Neural cell (in vitro differentiated cells): ENCODE measurements around the gene MBNL2. TPM values are rescaled to one million over a fixed set of nuclear protein-coding genes. Genes with fewer than 3 reads are reported as not detected.

ENCODE experiments used
- H2AFZ ChIP-seq: fragments of 200-600, 300-800 bp; sonication (generic), shearing (Covaris generic); 2 replicates; pipeline ENCODE4 v1.6.0; 2014; ENCODE audit warnings: low read depth, mild to moderate bottlenecking, antibody characterized with exemption, low read length, moderate library complexity
- H3F3A ChIP-seq: fragments of 200-600 bp; shearing (Covaris generic); 2 replicates; pipeline ENCODE4 v1.6.1; 2016; ENCODE audit warnings: mild to moderate bottlenecking, moderate library complexity, mixed read lengths, antibody characterized with exemption, low read length; ENCODE audit not compliant: insufficient read depth, poor library complexity, severe bottlenecking
- H3K27ac ChIP-seq: fragments of 200-600, 300-800 bp; sonication (generic), shearing (Covaris generic); 2 replicates; pipeline ENCODE4 v1.5.1; 2014; ENCODE audit warnings: mild to moderate bottlenecking, low read length, moderate library complexity
- H3K27me3 ChIP-seq: fragments of 300-800, 200-600 bp; sonication (generic), shearing (Covaris generic); 2 replicates; pipeline ENCODE4 v1.6.0; 2014; ENCODE audit warnings: mild to moderate bottlenecking, low read depth, low read length, moderate library complexity; ENCODE audit not compliant: insufficient read depth
- H3K36me3 ChIP-seq: fragments of 300-800, 200-600 bp; sonication (generic), shearing (Covaris generic); 2 replicates; pipeline ENCODE4 v1.5.1; 2014; ENCODE audit warnings: mild to moderate bottlenecking, antibody characterized with exemption, low read length, moderate library complexity; ENCODE audit not compliant: insufficient read depth
- H3K4me2 ChIP-seq: fragments of 300-800, 200-600 bp; sonication (generic), shearing (Covaris generic); 2 replicates; pipeline ENCODE4 v1.6.0; 2014; ENCODE audit warnings: mild to moderate bottlenecking, low read length
- H3K4me3 ChIP-seq: fragments of 300-800, 200-600 bp; sonication (generic), shearing (Covaris generic); 2 replicates; pipeline ENCODE4 v1.5.1; 2014; ENCODE audit warnings: mild to moderate bottlenecking, low read length, moderate library complexity
- H3K79me2 ChIP-seq: fragments of 200-600 bp; shearing (Covaris generic); replicated peaks from 2 replicates; pipeline ENCODE4 v1.6.0; 2014; ENCODE audit warnings: mild to moderate bottlenecking, low read length, moderate library complexity; ENCODE audit not compliant: insufficient read depth
- H3K9ac ChIP-seq: fragments of 300-800, 200-600 bp; sonication (generic), shearing (Covaris generic); 2 replicates; pipeline ENCODE4 v1.6.1; 2016; ENCODE audit warnings: mild to moderate bottlenecking, low read length, mixed read lengths
- H3K9me2 ChIP-seq: fragments of 200-600 bp; shearing (Covaris generic); 2 replicates; pipeline ENCODE4 v1.6.1; 2016; ENCODE audit warnings: mild to moderate bottlenecking, low read length, mixed read lengths; ENCODE audit not compliant: insufficient read depth
- H3K9me3 ChIP-seq: fragments of 200-600, 300-800 bp; sonication (generic), shearing (Covaris generic); 2 replicates; pipeline ENCODE4 v1.6.1; 2016; ENCODE audit warnings: mild to moderate bottlenecking, mixed run types, low read length, moderate library complexity, mixed read lengths
- H4K20me1 ChIP-seq: fragments of 200-600 bp; shearing (Covaris generic); 2 replicates; pipeline ENCODE4 v1.6.1; 2016; ENCODE audit warnings: mild to moderate bottlenecking, mixed run types; ENCODE audit not compliant: insufficient read depth
- EP300 ChIP-seq: fragments of 450-650 bp; conservative IDR thresholded peaks from 2 replicates; pipeline ENCODE4 v1.6.1; 2014; ENCODE audit warnings: antibody characterized with exemption, mild to moderate bottlenecking, moderate library complexity; ENCODE audit not compliant: poor library complexity, severe bottlenecking
- EZH2 ChIP-seq: fragments of 200-600, 300-800 bp; shearing (Covaris generic), sonication (generic); IDR thresholded peaks from 2 replicates; pipeline ENCODE4 v1.6.1; 2014; ENCODE audit warnings: antibody characterized with exemption, low read length, borderline replicate concordance, mild to moderate bottlenecking; ENCODE audit not compliant: insufficient read depth, poor library complexity, severe bottlenecking
- MXI1 ChIP-seq: fragments of 450-650 bp; conservative IDR thresholded peaks from 2 replicates; pipeline ENCODE4 v1.6.1; 2014; ENCODE audit warnings: antibody characterized with exemption, mild to moderate bottlenecking; ENCODE audit not compliant: poor library complexity, severe bottlenecking
- POLR2AphosphoS5 ChIP-seq: IDR thresholded peaks from 2 replicates; pipeline ENCODE4 v1.6.1; 2012
- RAD21 ChIP-seq: fragments of 450-650 bp; conservative IDR thresholded peaks from 2 replicates; pipeline ENCODE4 v1.6.1; 2014; ENCODE audit warnings: antibody characterized with exemption, mild to moderate bottlenecking, moderate library complexity
- SMC3 ChIP-seq: fragments of 450-650 bp; conservative IDR thresholded peaks from 2 replicates; pipeline ENCODE4 v1.6.1; 2014; ENCODE audit warnings: antibody characterized with exemption, mild to moderate bottlenecking, moderate library complexity; ENCODE audit not compliant: poor library complexity
- TAF1 ChIP-seq: IDR thresholded peaks from 2 replicates; pipeline ENCODE4 v1.6.1; 2012; ENCODE audit warnings: low read depth
- polyA plus RNA-seq: library from polyadenylated mRNA; depleted of rRNA; stranded (reverse); fragments of >200 nt; gene quantifications from 2 replicates; pipeline ENCODE4 v1.2.3, GENCODE V29; 2014
- TF ChIP-seq, protein P1 (sequence below): IDR thresholded peaks from 2 replicates; pipeline ENCODE4 v1.6.1; 2012; ENCODE audit warnings: borderline replicate concordance
- TF ChIP-seq, protein P2 (sequence below): fragments of 450-650 bp; IDR thresholded peaks from 2 replicates; pipeline ENCODE4 v1.5.1; 2014; ENCODE audit warnings: antibody characterized with exemption, mild to moderate bottlenecking, moderate library complexity; ENCODE audit not compliant: poor library complexity, severe bottlenecking

MBNL2 gene
- polyA plus RNA-seq, 1 donor from 2014 or later: 4.3 TPM

DNA sequence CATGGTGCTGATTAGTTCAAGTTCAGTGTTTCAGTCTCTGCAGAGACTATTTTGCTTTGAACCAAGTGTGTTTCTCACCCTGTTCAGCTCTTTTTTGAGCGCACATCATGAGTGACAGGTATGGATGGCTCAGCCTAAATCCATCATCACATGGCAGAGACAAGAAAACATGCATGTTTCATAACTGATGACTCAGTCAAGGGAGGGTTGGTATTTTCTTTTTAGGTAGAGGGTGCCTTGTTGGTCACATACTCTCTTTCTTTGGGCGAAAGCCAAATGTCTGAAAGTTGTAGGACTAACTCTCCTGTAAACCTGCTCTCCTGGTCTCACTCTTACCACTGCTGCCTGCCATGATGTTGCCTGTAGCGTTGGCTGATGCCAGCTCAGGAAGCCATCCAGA is 163.7 kb downstream of the MBNL2 start:
- H3K36me3 ChIP-seq: no peaks in the 10 kb centered on the region
- H3K9me2 ChIP-seq: no peaks in the 10 kb centered on the region
- no peak overlapping the region for H3K27ac ChIP-seq
- no peaks in the 10 kb centered on the region for H4K20me1 ChIP-seq
- no peak overlapping the region for H3K9ac ChIP-seq
- H3K9me3 ChIP-seq: no peaks in the 10 kb centered on the region
- no peaks in the 10 kb centered on the region for H3K79me2 ChIP-seq
- H3K27me3 ChIP-seq: no peaks in the 10 kb centered on the region
- no peak overlapping the region for H2AFZ ChIP-seq
- no peak overlapping the region for H3K4me2 ChIP-seq
- TF ChIP-seq TAF1 (no peak), RAD21 (no peak), MXI1 (no peak), SMC3 (no peak), EZH2 (no peak), POLR2AphosphoS5 (no peak), EP300 (no peak)
- TF ChIP-seq, protein P1, sequence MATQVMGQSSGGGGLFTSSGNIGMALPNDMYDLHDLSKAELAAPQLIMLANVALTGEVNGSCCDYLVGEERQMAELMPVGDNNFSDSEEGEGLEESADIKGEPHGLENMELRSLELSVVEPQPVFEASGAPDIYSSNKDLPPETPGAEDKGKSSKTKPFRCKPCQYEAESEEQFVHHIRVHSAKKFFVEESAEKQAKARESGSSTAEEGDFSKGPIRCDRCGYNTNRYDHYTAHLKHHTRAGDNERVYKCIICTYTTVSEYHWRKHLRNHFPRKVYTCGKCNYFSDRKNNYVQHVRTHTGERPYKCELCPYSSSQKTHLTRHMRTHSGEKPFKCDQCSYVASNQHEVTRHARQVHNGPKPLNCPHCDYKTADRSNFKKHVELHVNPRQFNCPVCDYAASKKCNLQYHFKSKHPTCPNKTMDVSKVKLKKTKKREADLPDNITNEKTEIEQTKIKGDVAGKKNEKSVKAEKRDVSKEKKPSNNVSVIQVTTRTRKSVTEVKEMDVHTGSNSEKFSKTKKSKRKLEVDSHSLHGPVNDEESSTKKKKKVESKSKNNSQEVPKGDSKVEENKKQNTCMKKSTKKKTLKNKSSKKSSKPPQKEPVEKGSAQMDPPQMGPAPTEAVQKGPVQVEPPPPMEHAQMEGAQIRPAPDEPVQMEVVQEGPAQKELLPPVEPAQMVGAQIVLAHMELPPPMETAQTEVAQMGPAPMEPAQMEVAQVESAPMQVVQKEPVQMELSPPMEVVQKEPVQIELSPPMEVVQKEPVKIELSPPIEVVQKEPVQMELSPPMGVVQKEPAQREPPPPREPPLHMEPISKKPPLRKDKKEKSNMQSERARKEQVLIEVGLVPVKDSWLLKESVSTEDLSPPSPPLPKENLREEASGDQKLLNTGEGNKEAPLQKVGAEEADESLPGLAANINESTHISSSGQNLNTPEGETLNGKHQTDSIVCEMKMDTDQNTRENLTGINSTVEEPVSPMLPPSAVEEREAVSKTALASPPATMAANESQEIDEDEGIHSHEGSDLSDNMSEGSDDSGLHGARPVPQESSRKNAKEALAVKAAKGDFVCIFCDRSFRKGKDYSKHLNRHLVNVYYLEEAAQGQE: no peak
- TF ChIP-seq, protein P2, sequence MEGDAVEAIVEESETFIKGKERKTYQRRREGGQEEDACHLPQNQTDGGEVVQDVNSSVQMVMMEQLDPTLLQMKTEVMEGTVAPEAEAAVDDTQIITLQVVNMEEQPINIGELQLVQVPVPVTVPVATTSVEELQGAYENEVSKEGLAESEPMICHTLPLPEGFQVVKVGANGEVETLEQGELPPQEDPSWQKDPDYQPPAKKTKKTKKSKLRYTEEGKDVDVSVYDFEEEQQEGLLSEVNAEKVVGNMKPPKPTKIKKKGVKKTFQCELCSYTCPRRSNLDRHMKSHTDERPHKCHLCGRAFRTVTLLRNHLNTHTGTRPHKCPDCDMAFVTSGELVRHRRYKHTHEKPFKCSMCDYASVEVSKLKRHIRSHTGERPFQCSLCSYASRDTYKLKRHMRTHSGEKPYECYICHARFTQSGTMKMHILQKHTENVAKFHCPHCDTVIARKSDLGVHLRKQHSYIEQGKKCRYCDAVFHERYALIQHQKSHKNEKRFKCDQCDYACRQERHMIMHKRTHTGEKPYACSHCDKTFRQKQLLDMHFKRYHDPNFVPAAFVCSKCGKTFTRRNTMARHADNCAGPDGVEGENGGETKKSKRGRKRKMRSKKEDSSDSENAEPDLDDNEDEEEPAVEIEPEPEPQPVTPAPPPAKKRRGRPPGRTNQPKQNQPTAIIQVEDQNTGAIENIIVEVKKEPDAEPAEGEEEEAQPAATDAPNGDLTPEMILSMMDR: no peak
- no peaks in the 10 kb centered on the region for H3F3A ChIP-seq
- H3K4me3 ChIP-seq: no peak overlapping the region

DNA sequence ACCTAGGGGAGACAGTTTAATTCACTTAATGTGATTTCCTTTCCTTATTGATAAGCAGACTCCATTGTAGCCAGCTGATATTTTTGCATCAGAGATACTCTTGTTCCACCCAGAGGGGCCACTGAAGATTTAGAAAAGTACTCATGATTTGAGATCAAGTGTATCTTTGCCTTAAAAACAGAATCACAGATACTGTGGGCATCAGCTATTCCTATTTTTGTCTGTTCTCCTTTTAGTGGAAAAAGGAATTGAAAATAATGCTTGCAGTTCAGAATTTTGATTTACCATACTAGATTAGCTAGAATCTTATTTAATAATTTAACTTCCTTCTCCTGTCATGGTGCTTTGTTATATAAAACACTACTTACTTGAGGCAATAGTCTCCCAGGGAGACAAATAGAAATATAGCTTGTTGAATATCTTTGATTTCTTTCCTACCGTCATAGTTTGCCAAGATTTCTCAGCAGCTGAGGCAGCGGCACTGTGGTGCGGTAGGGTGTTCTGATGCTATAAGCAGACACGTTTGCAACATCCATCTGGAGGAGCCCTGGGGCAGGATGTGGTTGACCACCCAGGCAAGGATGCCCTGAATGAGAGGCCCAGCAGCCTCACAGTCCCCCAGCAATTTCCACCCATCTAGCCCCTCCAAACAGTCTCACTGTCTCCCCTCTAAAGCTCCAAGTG is 164.8 kb downstream of the MBNL2 start:
- Histone ChIP-seq H4K20me1 (no peaks in the 10 kb centered on the region), H3K9me3 (no peaks in the 10 kb centered on the region), H3K27ac (no peak overlapping the region), H3K4me3 (no peak overlapping the region), H3K27me3 (no peaks in the 10 kb centered on the region), H3K36me3 (no peaks in the 10 kb centered on the region), H3K9me2 (no peaks in the 10 kb centered on the region), H3K79me2 (no peaks in the 10 kb centered on the region), H2AFZ (no peak overlapping the region), H3K9ac (no peak overlapping the region), H3F3A (no peaks in the 10 kb centered on the region), H3K4me2 (no peak overlapping the region)
- TF ChIP-seq SMC3 (no peak), TAF1 (no peak), RAD21 (no peak), EP300 (no peak)
- TF ChIP-seq, protein P1: no peak
- TF ChIP-seq, protein P2: no peak
